GM12878 (cell line): ENCODE data around the gene TRPM3. TPM values are rescaled to one million over a fixed set of nuclear protein-coding genes. Genes with fewer than 3 reads are reported as not detected.

ENCODE experiments used
- ATAC-seq: fragments of 200-7000 bp; cut with Tn5 transposase; 3 replicates; pipeline ENCODE4 v1.9.1; 2020; ENCODE audit warnings: mild to moderate bottlenecking, moderate library complexity
- BruUV-seq: library from RNA; stranded (reverse); fragments of 400-500 nt; replicated peaks from 2 replicates; lab custom pipeline; 2021; lab: Mats Ljungman, UMichigan
- CTCF ChIA-PET: fragments of 300-600 bp; sonication (Branson Sonifier 250); formaldehyde crosslinking; extraction: SDS; loops from one replicate; lab custom pipeline; 2021; ENCODE audit warnings: inconsistent platforms; lab: Yijun Ruan, JAX
- POLR2A ChIA-PET: fragments of 350-600 bp; formaldehyde crosslinking; extraction: SDS; loops from one replicate; lab custom pipeline; 2021; ENCODE audit warnings: inconsistent platforms; lab: Charles Lee
- RAD21 ChIA-PET: fragments of 300-600 bp; sonication (Branson Sonifier 250); formaldehyde crosslinking; loops from one replicate; lab custom pipeline; 2023; ENCODE audit warnings: antibody characterized with exemption; ENCODE audit not compliant: unreplicated experiment; lab: Charles Lee
- SMC1A ChIA-PET: fragments of 300-600 bp; sonication (Branson Sonifier 250); formaldehyde crosslinking; loops from one replicate; lab custom pipeline; 2023; ENCODE audit not compliant: unreplicated experiment, uncharacterized antibody; lab: Charles Lee
- DNase-seq: peaks from one replicate; pipeline ENCODE4 v3.0.0-alpha.2; 2011; ENCODE audit warnings: low read depth, low spot score
- FAIRE-seq: peaks from 3 replicates; lab custom pipeline; 2011; peaks lifted over from hg19 to GRCh38; lab: Jason Lieb, UNC
- H2AFZ ChIP-seq: 2 replicates; pipeline ENCODE4 v1.6.0; 2011; ENCODE audit warnings: low read depth, low read length, control low read depth; ENCODE audit not compliant: control insufficient read depth
- H3K27ac ChIP-seq: 2 replicates; pipeline ENCODE4 v1.5.1; 2011; ENCODE audit warnings: control low read depth; ENCODE audit not compliant: control insufficient read depth, insufficient read depth
- H3K27me3 ChIP-seq, 2 experiments: replicated peaks in 1 of 2; 2 replicates each; pipeline versions ENCODE4 v1.6.0 to v1.6.1; 2011; ENCODE audit warnings: low read length in 1 of 2; ENCODE audit not compliant: control insufficient read depth in 2 of 2, insufficient read depth in 2 of 2
- H3K36me3 ChIP-seq, 2 experiments: 2 replicates each; pipeline ENCODE4 v1.5.1; 2011; ENCODE audit warnings: low read length in 1 of 2; ENCODE audit not compliant: control insufficient read depth in 2 of 2, insufficient read depth in 2 of 2
- H3K4me1 ChIP-seq: 2 replicates; pipeline ENCODE4 v1.6.1; 2011; ENCODE audit warnings: mild to moderate bottlenecking, low read length, moderate library complexity, mixed read lengths; ENCODE audit not compliant: control insufficient read depth, insufficient read depth
- H3K4me2 ChIP-seq: 2 replicates; pipeline ENCODE4 v1.6.0; 2011; ENCODE audit warnings: control low read depth; ENCODE audit not compliant: control insufficient read depth, insufficient read depth
- H3K4me3 ChIP-seq: fragments of 200-600 bp; sonication (generic); 2 replicates; pipeline ENCODE4 v1.5.1; 2016
- H3K79me2 ChIP-seq: 2 replicates; pipeline ENCODE4 v1.6.0; 2011; ENCODE audit warnings: low read length; ENCODE audit not compliant: control insufficient read depth, insufficient read depth
- H3K9ac ChIP-seq: 2 replicates; pipeline ENCODE4 v1.8.0; 2011; ENCODE audit warnings: low read length, control low read depth, mixed read lengths; ENCODE audit not compliant: control insufficient read depth, insufficient read depth
- H3K9me3 ChIP-seq: replicated peaks from 3 replicates; pipeline ENCODE4 v1.5.1; 2011; ENCODE audit warnings: mild to moderate bottlenecking, low read length; ENCODE audit not compliant: control insufficient read depth, insufficient read depth
- H4K20me1 ChIP-seq: 2 replicates; pipeline ENCODE4 v1.6.0; 2011; ENCODE audit not compliant: control insufficient read depth, insufficient read depth
- CBX5 ChIP-seq: sonication (generic); IDR thresholded peaks from 2 replicates; pipeline ENCODE4 v1.6.1; 2016; ENCODE audit warnings: low read depth, moderate library complexity, mild to moderate bottlenecking, inconsistent platforms
- EGR1 ChIP-seq, 2 experiments: IDR thresholded peaks; 1 replicate in 1 of 2; 2 replicates in 1 of 2; pipeline ENCODE4 v1.6.1; 2011 to 2012; ENCODE audit warnings: low read depth in 2 of 2, low read length in 2 of 2, borderline replicate concordance in 1 of 2, mild to moderate bottlenecking in 1 of 2, moderate library complexity in 1 of 2
- GATAD2B ChIP-seq: fragments of 450-650 bp; conservative IDR thresholded peaks from 2 replicates; pipeline ENCODE4 v1.6.1; 2017; ENCODE audit warnings: low read depth, mild to moderate bottlenecking, moderate library complexity
- HSF1 ChIP-seq: fragments of 150-350 bp; IDR thresholded peaks from 2 replicates; pipeline ENCODE4 v1.6.1; 2014; ENCODE audit warnings: mild to moderate bottlenecking, low read depth, low read length
- IKZF2 ChIP-seq, 2 experiments: fragments of 450-650 bp; IDR thresholded peaks; 2 replicates each; pipeline ENCODE4 v1.6.1; 2017; ENCODE audit warnings: mild to moderate bottlenecking in 2 of 2, moderate library complexity in 2 of 2
- LARP7 ChIP-seq: fragments of 450-650 bp; IDR thresholded peaks from 2 replicates; pipeline ENCODE4 v1.6.1; 2017; ENCODE audit warnings: mild to moderate bottlenecking
- NR2C2 ChIP-seq: IDR thresholded peaks from 2 replicates; pipeline ENCODE4 v1.6.1; 2011; ENCODE audit warnings: borderline replicate concordance, low read depth; ENCODE audit not compliant: control insufficient read depth, insufficient read length
- PAX5 ChIP-seq: IDR thresholded peaks from 2 replicates; pipeline ENCODE4 v1.6.1; 2011; ENCODE audit warnings: low read depth, low read length, borderline replicate concordance
- POLR2AphosphoS5 ChIP-seq: IDR thresholded peaks from 2 replicates; pipeline ENCODE4 v1.6.1; 2011; ENCODE audit warnings: mild to moderate bottlenecking, low read length, inconsistent platforms
- SP1 ChIP-seq: IDR thresholded peaks from one replicate; pipeline ENCODE4 v1.6.1; 2011; ENCODE audit warnings: low read depth, low read length
- TCF12 ChIP-seq: IDR thresholded peaks from 2 replicates; pipeline ENCODE4 v1.6.1; 2011; ENCODE audit warnings: low read depth, mild to moderate bottlenecking, low read length
- ZBED1 ChIP-seq: IDR thresholded peaks from 2 replicates; pipeline ENCODE4 v1.6.1; 2016; ENCODE audit warnings: borderline replicate concordance
- ZNF24 ChIP-seq: fragments of 450-650 bp; IDR thresholded peaks from 2 replicates; pipeline ENCODE4 v1.6.1; 2017; ENCODE audit warnings: antibody characterized with exemption, mild to moderate bottlenecking
- in situ Hi-C: fragments of 300-500 bp; cut with MboI; formaldehyde crosslinking; loops from 9 replicates; pipeline ENCODE4 v1.14.3; 2018; ENCODE audit warnings: mixed read lengths
- intact Hi-C: fragments of 100-400 bp; cut with micrococcal nuclease; formaldehyde crosslinking; loops from one replicate; pipeline ENCODE4 v1.14.2; 2022; ENCODE audit not compliant: unreplicated experiment
- polyA plus RNA-seq, 11 experiments: library from polyadenylated mRNA; depleted of rRNA in 4 of 11; unstranded in 6 of 11; stranded (reverse) in 5 of 11; fragments of >200 nt; fragmentation: Nextera tagmentation in 4 of 11; fragmentation: Illumina TruSeq in 1 of 11; extraction: Ambion mirVana in 4 of 11; extraction: Trizol in 1 of 11; gene quantifications; 1 replicate in 1 of 11; 2 replicates in 10 of 11; pipeline versions ENCODE4 v1.2.1 to v1.2.3, GENCODE V29; 2011 to 2016; ENCODE audit warnings: inconsistent platforms in 2 of 11, missing spikeins in 2 of 11, low read depth in 1 of 11
- total RNA-seq, 4 experiments: library from RNA; depleted of rRNA in 3 of 4; stranded (reverse); fragments of >200 nt in 3 of 4; fragmentation: Illumina TruSeq in 1 of 4; extraction: Trizol in 1 of 4; gene quantifications; 2 replicates each; pipeline versions ENCODE4 v1.2.1 to v1.2.3, GENCODE V29; 2013 to 2021
- TF ChIP-seq, protein P1 (sequence below): fragments of 450-650 bp; IDR thresholded peaks from 2 replicates; pipeline ENCODE4 v1.6.1; 2017; ENCODE audit warnings: mild to moderate bottlenecking, moderate library complexity
- TF ChIP-seq, protein P2 (sequence below): fragments of 450-650 bp; conservative IDR thresholded peaks from 2 replicates; pipeline ENCODE4 v1.6.1; 2017; ENCODE audit warnings: mild to moderate bottlenecking, moderate library complexity
- TF ChIP-seq, protein P3 (sequence below), 3 experiments: IDR thresholded peaks in 2 of 3; conservative IDR thresholded peaks in 1 of 3; 2 replicates each; pipeline ENCODE4 v1.5.1; 2011; ENCODE audit warnings: low read depth in 3 of 3, low read length in 3 of 3, mild to moderate bottlenecking in 3 of 3, control low read depth in 2 of 3, moderate library complexity in 2 of 3, inconsistent platforms in 1 of 3, mixed read lengths in 1 of 3; ENCODE audit not compliant: control insufficient read depth in 2 of 3, insufficient read depth in 1 of 3; ENCODE audit errors: extremely low read depth in 1 of 3

Gene TRPM3
- total and polyA plus RNA-seq, 10 of the 15 experiments (the other 5 are each of a cell fraction or from before 2014, with no cell fraction given), result not detected

DNA sequence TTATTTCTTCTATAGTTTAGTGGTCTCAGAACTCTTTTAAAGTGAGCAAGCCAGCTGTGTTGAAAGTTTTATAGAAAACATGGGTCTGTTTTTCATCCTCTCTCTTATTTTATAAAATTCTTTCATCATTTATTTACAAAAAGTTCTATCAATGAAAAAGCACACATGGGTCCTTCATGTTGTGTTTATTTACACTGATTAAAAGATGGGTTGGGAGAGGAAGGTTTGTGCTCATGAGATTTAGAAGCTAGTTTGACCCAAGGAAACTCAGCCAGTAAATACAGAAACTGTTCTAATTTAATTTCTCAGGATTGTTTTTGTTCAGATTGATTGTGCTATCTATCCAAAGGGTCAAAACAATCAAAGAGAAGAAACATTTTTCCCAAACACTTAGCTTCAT lies 528.2 kb downstream of the TRPM3 start:
- in situ Hi-C loops (no loop called here), intact Hi-C loops (no loop called here)
- no peak overlapping the region for H3K4me2 ChIP-seq
- no peak overlapping the region for H2AFZ ChIP-seq
- no peaks in the 10 kb centered on the region for H3K9me3 ChIP-seq
- H3K27ac ChIP-seq, result no peak overlapping the region
- TF ChIP-seq ZBED1 (no peak), LARP7 (no peak), HSF1 (no peak), GATAD2B (no peak), POLR2AphosphoS5 (no peak), IKZF2 (IDR thresholded peaks at IDR 0.05) (no peak), CBX5 (no peak), SP1 (no peak), NR2C2 (no peak), ZNF24 (no peak), EGR1 (IDR thresholded peaks at IDR 0.05; ENCODE audit: borderline replicate concordance in 1 of 2, low read depth in 2 of 2, low read length in 2 of 2) (no peak), PAX5 (no peak), TCF12 (no peak)
- TF ChIP-seq, protein P1, sequence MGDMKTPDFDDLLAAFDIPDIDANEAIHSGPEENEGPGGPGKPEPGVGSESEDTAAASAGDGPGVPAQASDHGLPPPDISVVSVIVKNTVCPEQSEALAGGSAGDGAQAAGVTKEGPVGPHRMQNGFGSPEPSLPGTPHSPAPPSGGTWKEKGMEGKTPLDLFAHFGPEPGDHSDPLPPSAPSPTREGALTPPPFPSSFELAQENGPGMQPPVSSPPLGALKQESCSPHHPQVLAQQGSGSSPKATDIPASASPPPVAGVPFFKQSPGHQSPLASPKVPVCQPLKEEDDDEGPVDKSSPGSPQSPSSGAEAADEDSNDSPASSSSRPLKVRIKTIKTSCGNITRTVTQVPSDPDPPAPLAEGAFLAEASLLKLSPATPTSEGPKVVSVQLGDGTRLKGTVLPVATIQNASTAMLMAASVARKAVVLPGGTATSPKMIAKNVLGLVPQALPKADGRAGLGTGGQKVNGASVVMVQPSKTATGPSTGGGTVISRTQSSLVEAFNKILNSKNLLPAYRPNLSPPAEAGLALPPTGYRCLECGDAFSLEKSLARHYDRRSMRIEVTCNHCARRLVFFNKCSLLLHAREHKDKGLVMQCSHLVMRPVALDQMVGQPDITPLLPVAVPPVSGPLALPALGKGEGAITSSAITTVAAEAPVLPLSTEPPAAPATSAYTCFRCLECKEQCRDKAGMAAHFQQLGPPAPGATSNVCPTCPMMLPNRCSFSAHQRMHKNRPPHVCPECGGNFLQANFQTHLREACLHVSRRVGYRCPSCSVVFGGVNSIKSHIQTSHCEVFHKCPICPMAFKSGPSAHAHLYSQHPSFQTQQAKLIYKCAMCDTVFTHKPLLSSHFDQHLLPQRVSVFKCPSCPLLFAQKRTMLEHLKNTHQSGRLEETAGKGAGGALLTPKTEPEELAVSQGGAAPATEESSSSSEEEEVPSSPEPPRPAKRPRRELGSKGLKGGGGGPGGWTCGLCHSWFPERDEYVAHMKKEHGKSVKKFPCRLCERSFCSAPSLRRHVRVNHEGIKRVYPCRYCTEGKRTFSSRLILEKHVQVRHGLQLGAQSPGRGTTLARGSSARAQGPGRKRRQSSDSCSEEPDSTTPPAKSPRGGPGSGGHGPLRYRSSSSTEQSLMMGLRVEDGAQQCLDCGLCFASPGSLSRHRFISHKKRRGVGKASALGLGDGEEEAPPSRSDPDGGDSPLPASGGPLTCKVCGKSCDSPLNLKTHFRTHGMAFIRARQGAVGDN, result no peak
- TF ChIP-seq, protein P2, sequence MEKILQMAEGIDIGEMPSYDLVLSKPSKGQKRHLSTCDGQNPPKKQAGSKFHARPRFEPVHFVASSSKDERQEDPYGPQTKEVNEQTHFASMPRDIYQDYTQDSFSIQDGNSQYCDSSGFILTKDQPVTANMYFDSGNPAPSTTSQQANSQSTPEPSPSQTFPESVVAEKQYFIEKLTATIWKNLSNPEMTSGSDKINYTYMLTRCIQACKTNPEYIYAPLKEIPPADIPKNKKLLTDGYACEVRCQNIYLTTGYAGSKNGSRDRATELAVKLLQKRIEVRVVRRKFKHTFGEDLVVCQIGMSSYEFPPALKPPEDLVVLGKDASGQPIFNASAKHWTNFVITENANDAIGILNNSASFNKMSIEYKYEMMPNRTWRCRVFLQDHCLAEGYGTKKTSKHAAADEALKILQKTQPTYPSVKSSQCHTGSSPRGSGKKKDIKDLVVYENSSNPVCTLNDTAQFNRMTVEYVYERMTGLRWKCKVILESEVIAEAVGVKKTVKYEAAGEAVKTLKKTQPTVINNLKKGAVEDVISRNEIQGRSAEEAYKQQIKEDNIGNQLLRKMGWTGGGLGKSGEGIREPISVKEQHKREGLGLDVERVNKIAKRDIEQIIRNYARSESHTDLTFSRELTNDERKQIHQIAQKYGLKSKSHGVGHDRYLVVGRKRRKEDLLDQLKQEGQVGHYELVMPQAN, result no peak
- TF ChIP-seq, protein P3, sequence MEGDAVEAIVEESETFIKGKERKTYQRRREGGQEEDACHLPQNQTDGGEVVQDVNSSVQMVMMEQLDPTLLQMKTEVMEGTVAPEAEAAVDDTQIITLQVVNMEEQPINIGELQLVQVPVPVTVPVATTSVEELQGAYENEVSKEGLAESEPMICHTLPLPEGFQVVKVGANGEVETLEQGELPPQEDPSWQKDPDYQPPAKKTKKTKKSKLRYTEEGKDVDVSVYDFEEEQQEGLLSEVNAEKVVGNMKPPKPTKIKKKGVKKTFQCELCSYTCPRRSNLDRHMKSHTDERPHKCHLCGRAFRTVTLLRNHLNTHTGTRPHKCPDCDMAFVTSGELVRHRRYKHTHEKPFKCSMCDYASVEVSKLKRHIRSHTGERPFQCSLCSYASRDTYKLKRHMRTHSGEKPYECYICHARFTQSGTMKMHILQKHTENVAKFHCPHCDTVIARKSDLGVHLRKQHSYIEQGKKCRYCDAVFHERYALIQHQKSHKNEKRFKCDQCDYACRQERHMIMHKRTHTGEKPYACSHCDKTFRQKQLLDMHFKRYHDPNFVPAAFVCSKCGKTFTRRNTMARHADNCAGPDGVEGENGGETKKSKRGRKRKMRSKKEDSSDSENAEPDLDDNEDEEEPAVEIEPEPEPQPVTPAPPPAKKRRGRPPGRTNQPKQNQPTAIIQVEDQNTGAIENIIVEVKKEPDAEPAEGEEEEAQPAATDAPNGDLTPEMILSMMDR (IDR thresholded peaks at IDR 0.05 in 2 of 3, conservative IDR thresholded peaks at IDR 0.05 in 1 of 3; ENCODE audit: control insufficient read depth in 2 of 3, extremely low read depth in 1 of 3, insufficient read depth in 1 of 3, low read depth in 3 of 3, low read length in 3 of 3), result no peak
- no peaks in the 10 kb centered on the region for H3K79me2 ChIP-seq
- CTCF ChIA-PET, result interaction anchor here (0.7 to 2.3 kb wide), 4 partner anchors 9 to 241 kb away, joined by 3 to 27 read pairs (median 3); no protein-coding TSS in a partner anchor
- POLR2A ChIA-PET, result no interaction called here
- H3K27me3 ChIP-seq, result no peaks in the 10 kb centered on the region; a peak in 2 of 4 replicates
- H3K36me3 ChIP-seq, result no peaks in the 10 kb centered on the region
- SMC1A ChIA-PET, result interaction anchor here (0.7 to 1.5 kb wide), 6 partner anchors 9 to 260 kb away, joined by 3 to 5 read pairs (median 3); no protein-coding TSS in a partner anchor
- no peak overlapping the region for H3K9ac ChIP-seq
- no peak for ATAC-seq
- DNase-seq, result no peak
- FAIRE-seq, result no peak
- no peaks in the 10 kb centered on the region for H3K4me1 ChIP-seq
- no peak overlapping the region for H3K4me3 ChIP-seq
- RAD21 ChIA-PET, result interaction anchor here (3.0 kb wide), 1 partner anchor 9 kb away, joined by 13 read pairs; no protein-coding TSS in a partner anchor
- no TSS peak for BruUV-seq
- no peaks in the 10 kb centered on the region for H4K20me1 ChIP-seq
